Right kidney (tissue), 1 donor: ENCODE results near the gene GSN.

Experiments
- DNase-seq: peaks from one replicate; pipeline ENCODE4 v3.0.0-alpha.2; 2016

The GSN gene

GRCh38 chr9:121348221-121348620, 80.3 kb downstream of the GSN start:
- DNase-seq: no peak

DNA sequence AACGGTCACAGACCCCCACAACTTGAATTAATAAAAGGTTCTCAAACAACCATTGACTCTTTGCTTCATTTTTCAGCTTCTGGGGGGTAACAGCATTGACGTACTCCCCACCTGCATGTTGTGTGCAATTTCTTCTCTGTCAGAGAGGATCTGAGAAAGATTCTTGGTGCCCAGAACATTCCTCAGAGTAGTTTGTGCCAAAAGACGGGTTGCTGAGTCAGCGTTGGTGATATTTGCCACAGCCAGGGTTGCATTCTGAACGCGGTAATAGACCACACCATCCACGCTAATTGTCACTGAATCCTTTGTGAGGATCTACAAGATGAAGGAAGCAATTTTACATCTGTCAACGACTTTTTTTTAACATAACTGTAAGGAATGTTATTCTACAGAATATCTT, 81.0 kb downstream of the GSN start:
- no peak for DNase-seq

DNA sequence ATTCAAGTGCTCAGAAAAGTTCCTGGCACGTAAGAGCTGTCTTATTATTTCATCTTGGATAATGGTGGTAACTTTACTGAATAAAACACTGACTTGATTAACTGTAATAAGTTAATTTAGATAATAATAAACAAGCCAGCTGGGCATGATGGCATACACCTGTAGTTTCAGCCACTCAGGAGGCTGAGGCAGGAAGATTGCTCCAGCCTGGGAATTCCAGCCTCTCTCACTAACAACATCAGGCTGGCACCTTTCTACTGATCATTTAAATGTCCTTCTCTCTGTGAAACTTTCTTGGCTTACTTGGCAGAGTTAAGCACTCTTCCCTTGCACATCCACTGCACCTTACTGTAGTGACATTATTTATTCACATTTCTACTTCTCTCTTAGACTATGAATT, 82.1 kb downstream of the GSN start:
- no peak for DNase-seq

DNA sequence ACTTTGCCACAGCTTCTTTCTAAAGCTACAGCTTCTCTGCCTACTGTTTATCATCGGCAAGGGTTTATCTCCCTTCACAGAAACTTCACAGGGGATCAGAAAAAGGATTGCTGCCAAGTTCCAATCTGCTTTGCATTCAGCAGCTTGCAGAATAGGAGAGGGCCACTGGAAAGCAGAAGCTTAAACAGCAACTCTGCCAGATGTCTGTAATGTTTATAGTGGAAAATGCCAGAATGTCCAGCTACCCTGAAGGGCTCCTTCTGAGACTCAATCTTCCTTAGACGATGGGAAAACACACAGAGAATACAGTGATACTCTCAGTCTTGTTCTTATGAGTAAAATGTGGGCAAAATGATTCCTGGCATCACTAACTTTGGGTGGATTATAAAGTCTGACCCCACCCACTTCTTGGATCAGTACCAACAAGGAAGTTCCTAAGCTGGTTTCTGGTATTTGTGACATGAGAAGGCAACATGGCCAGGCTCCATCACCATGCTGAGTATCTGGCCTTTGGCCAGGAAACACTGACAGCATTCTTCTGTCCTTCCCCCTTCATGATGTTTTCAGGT, 83.1 kb downstream of the GSN start:
- no peak for DNase-seq

DNA sequence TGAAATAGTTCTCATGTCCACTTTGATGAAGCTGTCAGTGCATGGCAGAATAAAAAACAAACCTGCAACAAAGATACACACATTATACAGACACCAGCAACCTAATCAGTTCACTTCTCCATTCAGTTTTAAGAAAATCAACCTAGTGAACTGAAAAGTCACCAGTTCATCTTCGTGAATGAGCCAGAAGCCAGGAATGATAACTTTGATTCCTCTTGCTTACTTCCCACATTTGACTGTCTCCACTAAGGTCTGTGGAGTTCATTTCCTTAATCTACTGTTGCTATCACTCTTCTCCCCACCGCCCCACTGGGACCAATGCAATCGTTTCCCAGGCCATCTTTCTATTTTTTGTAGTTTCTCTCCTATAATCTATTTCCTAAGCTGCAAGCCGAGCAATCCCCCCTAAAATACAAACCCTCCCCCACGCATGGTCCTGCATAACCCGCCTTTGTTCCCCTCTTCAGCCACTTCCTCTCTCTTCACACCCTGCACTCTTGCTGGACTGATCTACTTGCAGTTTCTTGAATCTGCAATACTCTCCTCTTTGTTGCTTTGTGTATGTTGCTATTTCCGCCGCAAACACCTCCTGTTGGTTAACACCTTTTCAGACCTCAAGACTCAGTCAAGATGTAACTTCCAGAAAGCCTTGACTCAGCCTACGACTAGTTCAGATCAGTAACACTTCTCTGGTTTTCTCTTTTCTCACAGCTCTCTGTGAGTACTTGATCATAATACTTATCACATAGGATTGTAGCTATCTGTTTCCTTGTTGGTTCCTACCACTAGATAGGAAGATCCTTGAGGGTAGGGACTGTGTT, 85.5 kb downstream of the GSN start:
- no peak for DNase-seq

DNA sequence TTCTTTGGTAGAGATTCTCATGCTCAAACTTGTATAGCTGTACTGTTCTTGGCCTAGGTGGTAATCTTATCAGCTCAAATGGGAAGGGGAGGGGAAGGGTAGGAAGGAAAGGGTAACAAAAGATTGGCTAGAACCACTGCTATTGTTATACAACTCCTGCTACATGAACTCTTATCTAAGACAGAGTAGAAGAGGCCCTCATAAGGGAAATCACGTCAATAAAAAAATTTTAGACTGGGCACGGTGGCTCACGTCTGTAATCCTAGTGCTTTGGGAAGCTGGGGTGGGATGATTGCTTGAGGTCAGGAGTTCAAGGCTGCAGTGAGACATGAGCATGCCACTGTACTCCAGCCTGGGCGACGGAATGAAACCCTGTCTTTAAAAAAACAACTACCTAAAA, 86.2 kb downstream of the GSN start:
- DNase-seq: no peak

DNA sequence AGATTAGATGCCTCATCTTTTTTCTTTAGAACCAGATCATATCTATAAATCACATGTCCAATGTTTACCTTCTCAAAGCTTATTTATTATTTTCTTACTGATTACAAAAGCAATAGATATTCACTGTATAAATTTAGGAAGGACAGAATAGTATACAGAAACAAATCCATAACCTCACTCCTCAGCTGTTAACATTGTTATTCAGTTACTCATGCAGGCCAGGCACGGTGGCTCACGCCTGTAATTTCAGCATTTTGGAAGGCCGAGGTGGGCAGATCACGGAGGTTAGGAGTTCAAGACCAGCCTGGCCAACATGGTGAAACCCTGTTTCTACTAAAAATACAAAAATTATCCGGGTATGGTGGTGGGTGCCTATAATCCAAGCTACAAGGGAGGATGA, 86.8 kb downstream of the GSN start:
- no peak for DNase-seq

GRCh38 chr9:121357011-121357410, 89.0 kb downstream of the GSN start:
- no peak for DNase-seq

DNA sequence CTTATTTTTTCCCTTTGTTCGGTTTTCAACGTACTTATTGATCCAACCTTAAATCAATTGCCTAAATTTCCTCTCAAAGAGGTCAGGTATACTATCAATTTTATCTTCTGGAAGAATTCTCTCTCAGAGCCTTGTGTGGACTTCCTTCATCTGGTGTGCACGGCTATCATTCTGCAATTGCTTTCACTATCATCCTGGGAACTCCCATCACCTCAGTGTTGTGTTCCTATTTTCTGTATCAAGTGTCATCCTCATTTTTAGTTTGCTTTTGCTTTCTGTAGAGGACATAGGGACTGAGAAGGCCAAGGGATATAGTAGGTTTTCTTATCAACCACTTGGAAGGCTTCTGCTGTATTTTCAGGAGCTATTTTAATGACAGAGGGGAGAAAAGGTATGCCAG, 90.8 kb downstream of the GSN start:
- DNase-seq: no peak

DNA sequence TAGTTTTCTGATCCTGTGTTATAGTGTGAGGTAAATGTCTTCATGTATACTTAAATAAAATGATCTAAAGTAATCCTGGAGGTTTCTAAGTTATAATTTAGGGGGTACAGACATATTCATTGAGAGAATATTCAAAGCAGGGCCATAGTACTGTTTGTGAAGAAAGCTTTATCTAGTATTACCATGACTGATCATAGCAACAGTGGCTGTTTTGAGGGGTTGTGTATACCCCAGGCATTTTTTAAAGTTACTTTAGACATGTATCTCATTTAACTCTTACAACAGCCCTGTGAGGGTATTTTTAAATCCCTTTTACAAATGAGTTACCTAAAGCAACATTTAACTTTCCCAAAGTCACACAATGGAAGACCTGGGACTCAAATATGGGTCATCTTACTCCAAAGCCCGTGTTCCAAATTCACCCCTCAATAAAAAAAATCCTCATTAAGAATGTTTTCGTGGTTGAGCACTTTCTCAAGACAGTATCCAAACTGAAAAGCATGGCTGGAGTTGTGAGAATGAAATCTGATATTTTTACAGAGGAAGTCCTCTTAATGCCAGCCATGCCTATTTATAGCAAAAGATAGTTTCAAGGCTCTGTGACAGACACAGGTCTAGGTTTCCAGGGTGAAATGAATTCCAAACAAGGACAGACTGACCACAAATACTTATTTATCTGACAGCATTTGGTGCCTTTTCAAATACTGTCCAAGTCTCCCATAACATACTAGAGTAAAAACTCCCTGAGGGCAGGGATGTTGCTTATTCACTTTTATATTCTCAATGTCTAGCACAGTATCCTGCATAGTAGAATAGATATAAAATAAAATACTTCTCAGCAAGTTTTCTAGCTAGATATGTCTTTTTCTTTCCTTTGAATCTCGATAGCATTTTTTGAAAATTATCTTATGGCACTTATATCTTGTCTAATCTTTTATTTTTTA, 91.7 kb downstream of the GSN start:
- no peak for DNase-seq

- no peak for DNase-seq
Measured at GRCh38 chr9:121360601-121361374, 92.8 kb downstream of the GSN start.

GRCh38 chr9:121362813-121363621, 95.1 kb downstream of the GSN start:
- DNase-seq: no peak

GRCh38 chr9:121363622-121363961, 95.6 kb downstream of the GSN start:
- no peak for DNase-seq

DNA sequence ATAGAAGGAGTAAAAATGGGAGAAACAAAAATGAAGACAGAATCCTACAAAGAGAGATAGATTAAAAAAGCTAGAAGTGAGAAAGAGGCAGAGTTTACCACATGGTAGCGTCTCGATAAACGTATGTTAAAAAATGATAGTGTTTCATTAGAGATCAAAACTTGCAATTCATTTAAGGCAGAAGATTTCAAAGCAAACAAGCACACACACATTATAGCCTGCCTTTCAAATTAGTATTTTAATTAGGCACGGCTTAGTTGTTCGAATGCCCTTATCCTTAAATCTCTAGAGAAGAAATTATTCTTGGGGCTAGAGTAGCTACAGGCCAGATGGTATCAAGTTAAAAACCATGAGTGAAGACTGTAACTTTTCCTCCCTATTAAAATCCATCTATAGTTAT, 96.1 kb downstream of the GSN start:
- no peak for DNase-seq

DNA sequence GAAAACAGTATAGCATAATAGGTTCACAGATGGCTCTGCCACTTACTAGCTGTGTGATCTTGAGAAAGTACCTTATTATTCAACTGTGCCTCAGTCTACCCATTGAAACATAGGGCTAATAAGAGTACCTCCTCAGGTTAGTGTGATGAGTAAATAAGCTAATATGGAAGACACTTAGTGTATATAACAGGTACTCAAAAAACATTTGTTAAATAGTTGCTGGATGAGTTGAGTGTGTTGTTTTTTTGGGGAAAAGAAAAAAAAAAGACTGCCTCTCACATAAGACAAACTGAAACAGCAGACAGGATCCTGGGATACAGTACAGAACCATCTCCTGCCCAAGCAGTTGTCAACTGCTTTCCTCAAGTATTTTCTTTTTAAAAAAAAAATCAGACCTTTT, 96.9 kb downstream of the GSN start:
- DNase-seq: no peak

- no peak for DNase-seq
Measured at GRCh38 chr9:121365564-121365963, 97.6 kb downstream of the GSN start.

DNA sequence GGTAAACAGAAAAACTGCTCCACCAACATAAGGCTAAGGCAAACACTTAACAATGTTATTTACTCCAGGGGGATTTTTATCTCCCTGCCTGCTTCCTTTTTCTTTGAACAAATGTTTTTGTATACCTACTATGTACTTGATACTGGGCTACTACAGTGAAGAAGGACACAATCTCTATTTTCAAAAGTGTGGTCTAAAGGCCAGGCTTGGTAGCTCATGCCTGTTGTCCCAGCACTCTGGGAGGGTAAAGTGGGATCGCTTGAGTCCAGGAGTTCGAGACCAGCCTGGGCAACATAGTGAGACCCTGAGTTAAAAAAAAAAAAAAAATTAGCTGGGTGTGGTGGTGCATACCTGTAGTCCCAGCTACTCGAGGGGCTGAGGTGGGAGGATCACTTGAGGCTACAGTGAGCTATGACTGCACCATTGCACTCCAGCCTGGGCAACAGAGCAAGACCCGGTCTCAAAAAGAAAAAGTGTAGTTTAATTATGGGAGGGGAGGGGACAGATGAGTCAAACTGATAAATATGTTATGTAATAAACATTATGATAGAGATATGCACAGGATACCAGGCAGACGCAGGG, 98.7 kb downstream of the GSN start:
- no peak for DNase-seq

DNA sequence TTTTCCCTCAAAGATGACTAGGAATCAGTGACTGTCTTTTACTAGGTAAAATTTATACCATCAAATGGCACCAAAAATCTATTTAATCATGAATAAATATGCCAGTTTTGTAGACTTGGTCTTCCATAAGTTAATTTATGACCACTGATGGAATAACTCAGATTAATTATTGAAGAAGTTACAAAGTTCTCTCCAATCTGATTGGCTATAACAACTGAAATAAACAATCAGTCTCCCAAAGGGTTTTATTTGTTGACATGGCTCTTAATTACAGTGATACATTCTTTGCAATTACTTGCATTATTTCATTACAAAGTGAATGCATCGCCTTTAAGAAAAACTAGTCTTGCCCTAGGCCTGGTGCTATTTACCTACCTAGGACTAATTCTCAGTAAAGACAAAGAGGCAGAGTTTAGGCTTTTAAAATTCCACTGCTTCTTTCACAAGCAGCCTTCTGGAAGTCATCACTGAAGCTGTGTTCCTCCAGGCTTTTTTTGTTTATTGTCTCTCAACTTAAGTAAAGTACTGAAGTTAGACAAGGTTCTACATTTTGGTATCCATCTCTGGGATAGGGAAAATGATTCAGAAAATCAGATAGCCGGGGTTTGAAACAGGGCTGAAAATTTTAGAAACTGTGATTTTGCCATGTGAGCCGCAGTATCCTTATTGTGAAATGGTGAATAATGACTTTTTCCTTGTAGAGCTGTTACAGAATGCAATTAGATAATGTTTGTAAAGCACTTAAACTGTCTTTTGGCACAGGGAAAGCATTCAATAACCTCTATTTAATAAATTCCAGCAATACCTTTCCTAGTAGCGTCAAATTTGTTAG, 99.6 kb downstream of the GSN start:
- DNase-seq: no peak

- no peak for DNase-seq
Measured at GRCh38 chr9:121368138-121368522, 100.2 kb downstream of the GSN start.

- DNase-seq: no peak
Measured at GRCh38 chr9:121368745-121369144, 100.8 kb downstream of the GSN start.
